GM23338 (cell line): ENCODE results near the gene OR6K2. TPM values are rescaled to one million over a fixed set of nuclear protein-coding genes. Genes with fewer than 3 reads are reported as not detected.

Source experiments
- ATAC-seq: fragments of 200-7000 bp; cut with Tn5 transposase; 3 replicates; pipeline ENCODE4 v1.9.1; 2020
- DNase-seq: peaks from one replicate; pipeline ENCODE4 v3.0.0-alpha.2; 2015; ENCODE audit warnings: low spot score
- H2AFZ ChIP-seq: fragments of 200-600 bp; sonication (generic); 2 replicates; pipeline ENCODE4 v1.8.0; 2016; ENCODE audit warnings: antibody characterized with exemption, mild to moderate bottlenecking, moderate library complexity
- H3F3A ChIP-seq: fragments of 200-600 bp; sonication (generic); replicated peaks from 2 replicates; pipeline ENCODE4 v1.8.0; 2017; ENCODE audit warnings: antibody characterized with exemption, mixed run types, low read depth
- H3K27ac ChIP-seq: fragments of 200-600 bp; sonication (generic); 2 replicates; pipeline ENCODE4 v1.6.1; 2016; ENCODE audit warnings: low read depth
- H3K27me3 ChIP-seq: fragments of 200-600 bp; sonication (generic); 2 replicates; pipeline ENCODE4 v1.8.0; 2016; ENCODE audit warnings: mild to moderate bottlenecking, mixed run types, moderate library complexity; ENCODE audit not compliant: insufficient read depth
- H3K36me3 ChIP-seq: fragments of 200-600 bp; sonication (generic); 2 replicates; pipeline ENCODE4 v1.8.0; 2016; ENCODE audit warnings: mild to moderate bottlenecking; ENCODE audit not compliant: insufficient read depth
- H3K4me1 ChIP-seq: fragments of 200-600 bp; sonication (generic); 2 replicates; pipeline ENCODE4 v1.8.0; 2016; ENCODE audit warnings: mild to moderate bottlenecking, moderate library complexity; ENCODE audit not compliant: insufficient read depth
- H3K4me2 ChIP-seq: fragments of 200-600 bp; sonication (generic); 2 replicates; pipeline ENCODE4 v1.7.1; 2017; ENCODE audit warnings: mixed run types
- H3K4me3 ChIP-seq: fragments of 200-600 bp; sonication (generic); 2 replicates; pipeline ENCODE4 v1.6.1; 2016; ENCODE audit warnings: mixed run types
- H3K79me2 ChIP-seq: fragments of 200-600 bp; sonication (generic); replicated peaks from 2 replicates; pipeline ENCODE4 v1.8.0; 2017; ENCODE audit warnings: mild to moderate bottlenecking; ENCODE audit not compliant: insufficient read depth
- H3K9me2 ChIP-seq: fragments of 200-600 bp; sonication (generic); 2 replicates; pipeline ENCODE4 v1.8.0; 2017; ENCODE audit not compliant: insufficient read depth
- H4K20me1 ChIP-seq: fragments of 200-600 bp; sonication (generic); replicated peaks from 2 replicates; pipeline ENCODE4 v1.8.0; 2017; ENCODE audit warnings: mild to moderate bottlenecking; ENCODE audit not compliant: insufficient read depth
- H3K27ac Mint-ChIP-seq: 2 replicates; pipeline ENCODE4 v1.8.0; 2020; ENCODE audit warnings: inconsistent platforms, mild to moderate bottlenecking, moderate library complexity, mixed read lengths
- H3K27me3 Mint-ChIP-seq: 3 replicates; pipeline ENCODE4 v1.8.0; 2022; ENCODE audit warnings: low read depth, mild to moderate bottlenecking, moderate library complexity, mixed read lengths, inconsistent platforms; ENCODE audit not compliant: insufficient read depth, poor library complexity
- H3K36me3 Mint-ChIP-seq: 3 replicates; pipeline ENCODE4 v1.8.0; 2021; ENCODE audit warnings: low read depth, mild to moderate bottlenecking, inconsistent platforms, moderate library complexity, mixed read lengths
- H3K4me1 Mint-ChIP-seq: 3 replicates; pipeline ENCODE4 v1.8.0; 2020; ENCODE audit warnings: mild to moderate bottlenecking, inconsistent platforms, mixed read lengths
- H3K4me3 Mint-ChIP-seq: 3 replicates; pipeline ENCODE4 v1.8.0; 2021; ENCODE audit warnings: moderate library complexity, mild to moderate bottlenecking, inconsistent platforms, mixed read lengths
- H3K9me3 Mint-ChIP-seq: 3 replicates; pipeline ENCODE4 v1.8.0; 2020; ENCODE audit warnings: moderate library complexity, mild to moderate bottlenecking, inconsistent platforms, mixed read lengths
- ETS1 ChIP-seq: IDR thresholded peaks from 2 replicates; pipeline ENCODE4 v1.6.1; 2016; ENCODE audit warnings: antibody characterized with exemption
- EZH2phosphoT487 ChIP-seq: fragments of 200-600 bp; sonication (generic); IDR thresholded peaks from one replicate; pipeline ENCODE4 v1.8.1; 2018; ENCODE audit warnings: antibody characterized with exemption; ENCODE audit not compliant: unreplicated experiment
- ZNF331 ChIP-seq: fragments of 250-450 bp; sonication (Bioruptor Pico); IDR thresholded peaks from 2 replicates; pipeline ENCODE4 v1.5.0; 2020; ENCODE audit warnings: low read depth, mild to moderate bottlenecking, moderate library complexity
- ZNF462 ChIP-seq: fragments of 250-450 bp; sonication (Bioruptor Pico); IDR thresholded peaks from 2 replicates; pipeline ENCODE4 v1.5.0; 2020; ENCODE audit warnings: mild to moderate bottlenecking, moderate library complexity
- polyA plus RNA-seq: library from polyadenylated mRNA; unstranded; fragments of >200 nt; fragmentation: Nextera tagmentation; extraction: Ambion mirVana; gene quantifications from 2 replicates; pipeline ENCODE4 v1.2.1, GENCODE V29; 2016
- total RNA-seq: library from RNA; depleted of rRNA; stranded (reverse); fragments of >200 nt; shearing (Covaris generic); gene quantifications from 2 replicates; pipeline ENCODE4 v1.2.3, GENCODE V29; 2014; rRNA removed
- TF ChIP-seq, protein P1 (sequence below), 2 experiments: fragments of 200-600 bp in 1 of 2; sonication (generic) in 1 of 2; conservative IDR thresholded peaks; 2 replicates each; pipeline versions ENCODE4 v1.5.1 to v1.6.1; 2016 to 2017; ENCODE audit warnings: antibody characterized with exemption in 2 of 2, low read depth in 2 of 2, mild to moderate bottlenecking in 2 of 2, moderate library complexity in 1 of 2

OR6K2 gene
- total and polyA plus RNA-seq, 2 experiments from 2014 or later = not detected

GRCh38 chr1:158652721-158653334 lies 47.6 kb downstream of the OR6K2 start:
- Histone ChIP-seq H3K36me3 (no peaks in the 10 kb centered on the region), H3K27ac (no peak overlapping the region), H2AFZ (no peak overlapping the region), H3K9me2 (no peaks in the 10 kb centered on the region), H3K79me2 (no peaks in the 10 kb centered on the region), H3F3A (no peaks in the 10 kb centered on the region), H4K20me1 (no peaks in the 10 kb centered on the region), H3K4me1 (no peaks in the 10 kb centered on the region), H3K4me2 (no peak overlapping the region), H3K4me3 (no peak overlapping the region), H3K27me3 (no peaks in the 10 kb centered on the region)
- Mint-ChIP-seq H3K9me3 (no peaks in the 10 kb centered on the region), H3K27me3 (no peaks in the 10 kb centered on the region), H3K4me3 (no peak overlapping the region), H3K4me1 (no peaks in the 10 kb centered on the region), H3K27ac (no peak overlapping the region), H3K36me3 (no peaks in the 10 kb centered on the region)
- DNase-seq (no peak), ATAC-seq (no peak)
- TF ChIP-seq, protein P1, sequence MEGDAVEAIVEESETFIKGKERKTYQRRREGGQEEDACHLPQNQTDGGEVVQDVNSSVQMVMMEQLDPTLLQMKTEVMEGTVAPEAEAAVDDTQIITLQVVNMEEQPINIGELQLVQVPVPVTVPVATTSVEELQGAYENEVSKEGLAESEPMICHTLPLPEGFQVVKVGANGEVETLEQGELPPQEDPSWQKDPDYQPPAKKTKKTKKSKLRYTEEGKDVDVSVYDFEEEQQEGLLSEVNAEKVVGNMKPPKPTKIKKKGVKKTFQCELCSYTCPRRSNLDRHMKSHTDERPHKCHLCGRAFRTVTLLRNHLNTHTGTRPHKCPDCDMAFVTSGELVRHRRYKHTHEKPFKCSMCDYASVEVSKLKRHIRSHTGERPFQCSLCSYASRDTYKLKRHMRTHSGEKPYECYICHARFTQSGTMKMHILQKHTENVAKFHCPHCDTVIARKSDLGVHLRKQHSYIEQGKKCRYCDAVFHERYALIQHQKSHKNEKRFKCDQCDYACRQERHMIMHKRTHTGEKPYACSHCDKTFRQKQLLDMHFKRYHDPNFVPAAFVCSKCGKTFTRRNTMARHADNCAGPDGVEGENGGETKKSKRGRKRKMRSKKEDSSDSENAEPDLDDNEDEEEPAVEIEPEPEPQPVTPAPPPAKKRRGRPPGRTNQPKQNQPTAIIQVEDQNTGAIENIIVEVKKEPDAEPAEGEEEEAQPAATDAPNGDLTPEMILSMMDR (conservative IDR thresholded peaks at IDR 0.05; ENCODE audit: low read depth in 2 of 2) = no peak
- TF ChIP-seq ETS1 (no peak), ZNF462 (no peak), EZH2phosphoT487 (no peak), ZNF331 (CRISPR knock-in tag) (no peak)

Other genes with a start within 250 kb of the OR6K2 start
- gene OR10K1, start 238.8 kb downstream of the OR6K2 start, total RNA-seq = not detected in 2 replicates
- gene OR10K1, start 238.8 kb downstream of the OR6K2 start, polyA plus RNA-seq = not detected in 2 replicates
- gene OR10R2, start 228.4 kb downstream of the OR6K2 start, total RNA-seq = not detected in 2 replicates
- gene OR10R2, start 228.4 kb downstream of the OR6K2 start, polyA plus RNA-seq = not detected in 2 replicates
- not detected in 2 replicates for gene OR6Y1, start 146.2 kb downstream of the OR6K2 start, total RNA-seq
- gene OR6Y1, start 146.2 kb downstream of the OR6K2 start, polyA plus RNA-seq = not detected in 2 replicates
- not detected in 2 replicates for gene OR6P1, start 130.1 kb downstream of the OR6K2 start, total RNA-seq
- not detected in 2 replicates for gene OR6P1, start 130.1 kb downstream of the OR6K2 start, polyA plus RNA-seq
- gene OR10X1, start 120.8 kb downstream of the OR6K2 start, total RNA-seq = not detected in 2 replicates
- not detected in 2 replicates for gene OR10X1, start 120.8 kb downstream of the OR6K2 start, polyA plus RNA-seq
- not detected in 2 replicates for gene OR10Z1, start 95.4 kb downstream of the OR6K2 start, total RNA-seq
- gene OR10Z1, start 95.4 kb downstream of the OR6K2 start, polyA plus RNA-seq = not detected in 2 replicates
- gene SPTA1, start 13.9 kb downstream of the OR6K2 start, total RNA-seq = not detected in 2 replicates
- not detected in 2 replicates for gene SPTA1, start 13.9 kb downstream of the OR6K2 start, polyA plus RNA-seq
- gene OR6K3, start 20.1 kb upstream of the OR6K2 start, total RNA-seq = not detected in 2 replicates
- not detected in 2 replicates for gene OR6K3, start 20.1 kb upstream of the OR6K2 start, polyA plus RNA-seq
- gene OR6K6, start 54.1 kb upstream of the OR6K2 start, total RNA-seq = not detected in 2 replicates
- gene OR6K6, start 54.1 kb upstream of the OR6K2 start, polyA plus RNA-seq = not detected in 2 replicates
- not detected in 2 replicates for gene OR6N1, start 71.5 kb upstream of the OR6K2 start, total RNA-seq
- not detected in 2 replicates for gene OR6N1, start 71.5 kb upstream of the OR6K2 start, polyA plus RNA-seq
- gene OR6N2, start 80.6 kb upstream of the OR6K2 start, total RNA-seq = not detected in 2 replicates
- not detected in 2 replicates for gene OR6N2, start 80.6 kb upstream of the OR6K2 start, polyA plus RNA-seq
- not detected in 2 replicates for gene MNDA, start 130.7 kb upstream of the OR6K2 start, total RNA-seq
- gene MNDA, start 130.7 kb upstream of the OR6K2 start, polyA plus RNA-seq = not detected in 2 replicates
- not detected in 2 replicates for gene PYHIN1, start 230.9 kb upstream of the OR6K2 start, total RNA-seq
- gene PYHIN1, start 230.9 kb upstream of the OR6K2 start, polyA plus RNA-seq = not detected in 2 replicates